H1 (cell line): ENCODE data around the gene CYP51A1. TPM values are rescaled to one million over a fixed set of nuclear protein-coding genes. Genes with fewer than 3 reads are reported as not detected.

Experiments used
- EGR1 ChIP-seq: IDR thresholded peaks from 2 replicates; pipeline ENCODE4 v1.6.1; 2011; ENCODE audit warnings: low read depth, low read length, borderline replicate concordance
- EP300 ChIP-seq, 2 experiments: IDR thresholded peaks; 1 replicate in 1 of 2; 2 replicates in 1 of 2; pipeline ENCODE4 v1.6.1; 2011 to 2012; ENCODE audit warnings: low read depth in 2 of 2, low read length in 2 of 2, mild to moderate bottlenecking in 2 of 2, borderline replicate concordance in 1 of 2, inconsistent platforms in 1 of 2, moderate library complexity in 1 of 2
- GABPA ChIP-seq: IDR thresholded peaks from 2 replicates; pipeline ENCODE4 v1.6.1; 2011; ENCODE audit warnings: mild to moderate bottlenecking, low read length, moderate library complexity, borderline replicate concordance; ENCODE audit not compliant: insufficient read depth
- HDAC2 ChIP-seq, 2 experiments: fragments of 300-600 bp in 1 of 2; sonication (generic) in 1 of 2; IDR thresholded peaks; 2 replicates each; pipeline ENCODE4 v1.6.1; 2011 to 2012; ENCODE audit warnings: low read depth in 2 of 2, low read length in 2 of 2, mild to moderate bottlenecking in 2 of 2, moderate library complexity in 2 of 2, borderline replicate concordance in 1 of 2, inconsistent platforms in 1 of 2
- JUN ChIP-seq: IDR thresholded peaks from 2 replicates; pipeline ENCODE4 v1.6.1; 2011; ENCODE audit warnings: low read depth, mild to moderate bottlenecking, improper control_type of control experiment, low read length
- JUND ChIP-seq: IDR thresholded peaks from 2 replicates; pipeline ENCODE4 v1.6.1; 2011; ENCODE audit warnings: mild to moderate bottlenecking, improper control_type of control experiment, low read length
- KDM1A ChIP-seq: fragments of 200-600, 300-600 bp; sonication (generic); IDR thresholded peaks from 2 replicates; pipeline ENCODE4 v1.7.1; 2016; ENCODE audit warnings: mild to moderate bottlenecking, low read length, borderline replicate concordance
- NANOG ChIP-seq: IDR thresholded peaks from 2 replicates; pipeline ENCODE4 v1.6.1; 2011; ENCODE audit warnings: low read length, low read depth, mild to moderate bottlenecking, inconsistent platforms; ENCODE audit not compliant: insufficient read depth, poor library complexity, severe bottlenecking
- PHF8 ChIP-seq: fragments of 200-600 bp; sonication (generic); conservative IDR thresholded peaks from 2 replicates; pipeline ENCODE4 v1.7.1; 2012; ENCODE audit warnings: low read depth, mild to moderate bottlenecking, inconsistent platforms, low read length, moderate library complexity
- POU5F1 ChIP-seq: IDR thresholded peaks from 2 replicates; pipeline ENCODE4 v1.6.1; 2011; ENCODE audit warnings: low read depth, mild to moderate bottlenecking, low read length, moderate library complexity
- RXRA ChIP-seq: IDR thresholded peaks from 2 replicates; pipeline ENCODE4 v1.6.1; 2011; ENCODE audit warnings: low read depth, mild to moderate bottlenecking, low read length, moderate library complexity; ENCODE audit not compliant: insufficient read depth
- SAP30 ChIP-seq: fragments of 300-600 bp; sonication (generic); IDR thresholded peaks from 2 replicates; pipeline ENCODE4 v1.7.1; 2012; ENCODE audit warnings: low read length, moderate library complexity, mild to moderate bottlenecking, inconsistent platforms; ENCODE audit not compliant: insufficient read depth, insufficient replicate concordance
- SUZ12 ChIP-seq: fragments of 200-600 bp; sonication (generic); IDR thresholded peaks from 2 replicates; pipeline ENCODE4 v1.6.1; 2012; ENCODE audit warnings: mild to moderate bottlenecking, inconsistent platforms, low read length, moderate library complexity, mixed read lengths
- TAF7 ChIP-seq: optimal IDR thresholded peaks from 2 replicates; pipeline ENCODE3; 2011; ENCODE audit warnings: low read depth, mild to moderate bottlenecking, inconsistent platforms, low read length, moderate library complexity, borderline replicate concordance
- TBP ChIP-seq: IDR thresholded peaks from 2 replicates; pipeline ENCODE4 v1.6.1; 2011; ENCODE audit warnings: low read depth, low read length, improper control_type of control experiment
- YY1 ChIP-seq: IDR thresholded peaks from 2 replicates; pipeline ENCODE4 v1.6.1; 2011; ENCODE audit warnings: low read depth, mild to moderate bottlenecking, low read length
- ZNF274 ChIP-seq: IDR thresholded peaks from 2 replicates; pipeline ENCODE4 v1.7.0; 2012; ENCODE audit warnings: low read length, borderline replicate concordance; ENCODE audit errors: extremely low read depth
- polyA plus RNA-seq, 7 experiments: library from polyadenylated mRNA; depleted of rRNA in 3 of 7; stranded (reverse) in 5 of 7; unstranded in 2 of 7; fragments of >200 nt in 5 of 7; fragments of 200-250 nt in 2 of 7; gene quantifications; 1 replicate in 5 of 7; 2 replicates in 1 of 7; 4 replicates in 1 of 7; pipeline versions ENCODE4 v1.2.1 to v1.2.3, GENCODE V29; 2011 to 2013; ENCODE audit warnings: missing spikeins in 2 of 7, mixed read lengths in 2 of 7
- total RNA-seq: library from RNA; stranded (reverse); fragmentation: NEBNext Ultra II Directional; extraction: Animal tissue kit (Norgen Biotek cat#: 25700); gene quantifications from 2 replicates; pipeline ENCODE4 v1.2.1, GENCODE V29; 2021
- TF ChIP-seq, protein P1 (sequence below): IDR thresholded peaks from 2 replicates; pipeline ENCODE4 v1.6.1; 2012; ENCODE audit warnings: low read length, inconsistent platforms
- TF ChIP-seq, protein P2 (sequence below): IDR thresholded peaks from 2 replicates; pipeline ENCODE4 v1.6.1; 2011; ENCODE audit warnings: low read depth, mild to moderate bottlenecking, low read length; ENCODE audit not compliant: insufficient read depth

CYP51A1 gene
- total and polyA plus RNA-seq, 2 of the 8 experiments (the other 6 are each of a cell fraction or from before 2014, with no cell fraction given) = 9.8 to 111 TPM

DNA sequence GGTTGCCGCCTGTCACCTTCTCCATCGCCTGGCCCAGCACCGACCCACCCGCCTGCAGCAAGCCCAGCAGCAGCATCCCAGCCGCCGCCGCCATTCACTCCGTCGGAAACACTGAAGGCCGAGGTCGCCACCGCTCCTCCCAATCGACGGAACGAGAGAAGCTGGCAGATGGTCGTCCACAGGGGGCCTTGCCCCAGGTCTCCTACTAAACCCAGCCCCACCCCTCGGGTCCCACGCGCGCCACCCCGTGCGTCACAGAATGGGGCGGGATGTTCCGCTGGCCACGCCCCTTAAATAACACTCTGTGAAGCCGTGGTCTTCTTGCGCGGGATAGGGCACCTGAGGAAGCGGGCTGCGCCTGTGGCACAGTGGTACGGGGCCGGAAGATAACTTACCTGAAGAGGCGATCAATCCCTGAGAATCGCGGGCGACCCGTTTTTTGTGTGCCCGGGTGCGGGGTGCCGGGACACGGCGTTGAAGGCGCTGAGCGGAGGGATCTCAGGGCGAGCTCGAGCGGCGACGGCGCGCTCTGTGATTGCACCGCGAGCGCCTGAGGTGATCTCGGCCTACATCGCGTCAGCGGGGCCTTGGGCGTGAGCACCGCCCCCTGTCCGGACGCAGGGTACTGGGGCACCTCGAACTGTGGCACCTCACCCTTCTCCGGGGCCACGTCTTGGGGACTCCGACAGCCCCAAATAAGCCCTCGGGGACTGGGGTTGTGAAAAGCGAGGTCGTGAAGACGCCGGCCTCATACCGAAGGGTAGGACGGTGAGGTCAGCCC lies at the start of gene CYP51A1 (continued):
- TF ChIP-seq, protein P1, sequence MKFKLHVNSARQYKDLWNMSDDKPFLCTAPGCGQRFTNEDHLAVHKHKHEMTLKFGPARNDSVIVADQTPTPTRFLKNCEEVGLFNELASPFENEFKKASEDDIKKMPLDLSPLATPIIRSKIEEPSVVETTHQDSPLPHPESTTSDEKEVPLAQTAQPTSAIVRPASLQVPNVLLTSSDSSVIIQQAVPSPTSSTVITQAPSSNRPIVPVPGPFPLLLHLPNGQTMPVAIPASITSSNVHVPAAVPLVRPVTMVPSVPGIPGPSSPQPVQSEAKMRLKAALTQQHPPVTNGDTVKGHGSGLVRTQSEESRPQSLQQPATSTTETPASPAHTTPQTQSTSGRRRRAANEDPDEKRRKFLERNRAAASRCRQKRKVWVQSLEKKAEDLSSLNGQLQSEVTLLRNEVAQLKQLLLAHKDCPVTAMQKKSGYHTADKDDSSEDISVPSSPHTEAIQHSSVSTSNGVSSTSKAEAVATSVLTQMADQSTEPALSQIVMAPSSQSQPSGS = peak; percentile 72; the same call in 1 of the 2 replicates
- TF ChIP-seq HDAC2 (IDR thresholded peaks at IDR 0.05; ENCODE audit: borderline replicate concordance in 1 of 2, low read depth in 2 of 2, low read length in 2 of 2) (peak; percentile 8 to 56; a peak in 3 of 4 replicates), JUN (no peak), KDM1A (no peak), RXRA (no peak), POU5F1 (no peak), YY1 (no peak), TBP (peak; percentile 83), PHF8 (peak; percentile 97), TAF7 (peak; percentile 67), SUZ12 (no peak), SAP30 (peak; percentile 67), EP300 (IDR thresholded peaks at IDR 0.05; ENCODE audit: borderline replicate concordance in 1 of 2, low read depth in 2 of 2, low read length in 2 of 2) (peak in 1 of 2 experiments; percentile 34; a peak in 1 of 3 replicates), ZNF274 (no peak), EGR1 (no peak), GABPA (no peak), JUND (no peak; the same call in 1 of the 2 replicates), NANOG (no peak)
- TF ChIP-seq, protein P2, sequence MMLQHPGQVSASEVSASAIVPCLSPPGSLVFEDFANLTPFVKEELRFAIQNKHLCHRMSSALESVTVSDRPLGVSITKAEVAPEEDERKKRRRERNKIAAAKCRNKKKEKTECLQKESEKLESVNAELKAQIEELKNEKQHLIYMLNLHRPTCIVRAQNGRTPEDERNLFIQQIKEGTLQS = no peak
